ENCODE results near the gene APOA4.
A peak's percentile ranks its signal among the peaks of the same experiment; 100 is the strongest.
"Not testable (repeated sequence)": the region's sequence is repeated elsewhere in the genome, so short reads cannot be mapped to it uniquely, and the experiment has no call there.

Gene APOA4

GRCh38 chr11:116838321-116839084, 15.4 kb upstream of the APOA4 start:
- no peak for DNase-seq (ENCODE audit: low spot score)
- in situ Hi-C loops (cut with MboI; ENCODE audit: low pct_unique_long_range_greater_than_20kb, low sequenced_read_pairs, unreplicated experiment), result no loop called here
- TF ChIP-seq, protein P1, sequence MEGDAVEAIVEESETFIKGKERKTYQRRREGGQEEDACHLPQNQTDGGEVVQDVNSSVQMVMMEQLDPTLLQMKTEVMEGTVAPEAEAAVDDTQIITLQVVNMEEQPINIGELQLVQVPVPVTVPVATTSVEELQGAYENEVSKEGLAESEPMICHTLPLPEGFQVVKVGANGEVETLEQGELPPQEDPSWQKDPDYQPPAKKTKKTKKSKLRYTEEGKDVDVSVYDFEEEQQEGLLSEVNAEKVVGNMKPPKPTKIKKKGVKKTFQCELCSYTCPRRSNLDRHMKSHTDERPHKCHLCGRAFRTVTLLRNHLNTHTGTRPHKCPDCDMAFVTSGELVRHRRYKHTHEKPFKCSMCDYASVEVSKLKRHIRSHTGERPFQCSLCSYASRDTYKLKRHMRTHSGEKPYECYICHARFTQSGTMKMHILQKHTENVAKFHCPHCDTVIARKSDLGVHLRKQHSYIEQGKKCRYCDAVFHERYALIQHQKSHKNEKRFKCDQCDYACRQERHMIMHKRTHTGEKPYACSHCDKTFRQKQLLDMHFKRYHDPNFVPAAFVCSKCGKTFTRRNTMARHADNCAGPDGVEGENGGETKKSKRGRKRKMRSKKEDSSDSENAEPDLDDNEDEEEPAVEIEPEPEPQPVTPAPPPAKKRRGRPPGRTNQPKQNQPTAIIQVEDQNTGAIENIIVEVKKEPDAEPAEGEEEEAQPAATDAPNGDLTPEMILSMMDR (IDR thresholded peaks at IDR 0.05; ENCODE audit: extremely low read depth, insufficient read depth, missing control alignments), result no peak

GRCh38 chr11:116837231-116838091, 14.4 kb upstream of the APOA4 start, which contains the start of gene APOA1:
Gene APOA1, minus strand, starts transcription at chr11:116837622. Its CDS starts 235 bp downstream, at chr11:116837387.
- in situ Hi-C loops (cut with MboI; ENCODE audit: low pct_unique_long_range_greater_than_20kb, low sequenced_read_pairs, unreplicated experiment), result no loop called here
- DNase-seq (ENCODE audit: low spot score), result no peak
- TF ChIP-seq, protein P1 (IDR thresholded peaks at IDR 0.05; ENCODE audit: extremely low read depth, insufficient read depth, missing control alignments), result no peak

- DNase-seq (ENCODE audit: low spot score), result no peak
- in situ Hi-C loops (cut with MboI; ENCODE audit: low pct_unique_long_range_greater_than_20kb, low sequenced_read_pairs, unreplicated experiment), result no loop called here
- TF ChIP-seq, protein P1 (IDR thresholded peaks at IDR 0.05; ENCODE audit: extremely low read depth, insufficient read depth, missing control alignments), result no peak
Observed at GRCh38 chr11:116836632-116836991, 13.5 kb upstream of the APOA4 start.

DNA sequence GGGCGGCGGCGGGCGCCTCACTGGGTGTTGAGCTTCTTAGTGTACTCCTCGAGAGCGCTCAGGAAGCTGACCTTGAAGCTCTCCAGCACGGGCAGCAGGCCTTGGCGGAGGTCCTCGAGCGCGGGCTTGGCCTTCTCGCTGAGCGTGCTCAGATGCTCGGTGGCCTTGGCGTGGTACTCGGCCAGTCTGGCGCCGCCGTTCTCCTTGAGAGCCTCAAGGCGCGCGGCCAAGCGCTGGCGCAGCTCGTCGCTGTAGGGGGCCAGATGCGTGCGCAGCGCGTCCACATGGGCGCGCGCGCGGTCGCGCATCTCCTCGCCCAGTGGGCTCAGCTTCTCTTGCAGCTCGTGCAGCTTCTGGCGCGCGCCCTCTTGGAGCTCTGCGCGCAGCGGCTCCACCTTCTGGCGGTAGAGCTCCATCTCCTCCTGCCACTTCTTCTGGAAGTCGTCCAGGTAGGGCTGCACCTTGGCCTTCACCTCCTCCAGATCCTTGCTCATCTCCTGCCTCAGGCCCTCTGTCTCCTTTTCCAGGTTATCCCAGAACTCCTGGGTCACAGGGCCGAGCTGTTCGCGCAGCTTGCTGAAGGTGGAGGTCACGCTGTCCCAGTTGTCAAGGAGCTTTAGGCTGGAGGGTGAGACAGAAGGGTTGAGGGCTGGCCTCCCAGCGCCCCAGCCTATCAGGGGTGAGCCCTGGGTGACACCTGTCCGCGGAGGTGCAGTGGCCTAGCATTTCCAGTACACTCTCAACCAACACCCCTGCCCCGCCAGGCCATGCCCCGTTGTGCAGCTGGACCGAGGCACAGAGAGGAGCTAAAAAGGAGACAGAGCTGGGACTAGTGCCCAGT, 12.9 kb upstream of the APOA4 start:
- TF ChIP-seq, protein P1 (IDR thresholded peaks at IDR 0.05; ENCODE audit: extremely low read depth, insufficient read depth, missing control alignments), result peak; percentile 72
- in situ Hi-C loops (cut with MboI; ENCODE audit: low pct_unique_long_range_greater_than_20kb, low sequenced_read_pairs, unreplicated experiment), result no loop called here
- peak; percentile 92 for DNase-seq (ENCODE audit: low spot score)

GRCh38 chr11:116835042-116835772, 12.1 kb upstream of the APOA4 start:
- TF ChIP-seq, protein P1 (IDR thresholded peaks at IDR 0.05; ENCODE audit: extremely low read depth, insufficient read depth, missing control alignments), result no peak
- DNase-seq (ENCODE audit: low spot score), result peak; percentile 49
- in situ Hi-C loops (cut with MboI; ENCODE audit: low pct_unique_long_range_greater_than_20kb, low sequenced_read_pairs, unreplicated experiment), result no loop called here

DNA sequence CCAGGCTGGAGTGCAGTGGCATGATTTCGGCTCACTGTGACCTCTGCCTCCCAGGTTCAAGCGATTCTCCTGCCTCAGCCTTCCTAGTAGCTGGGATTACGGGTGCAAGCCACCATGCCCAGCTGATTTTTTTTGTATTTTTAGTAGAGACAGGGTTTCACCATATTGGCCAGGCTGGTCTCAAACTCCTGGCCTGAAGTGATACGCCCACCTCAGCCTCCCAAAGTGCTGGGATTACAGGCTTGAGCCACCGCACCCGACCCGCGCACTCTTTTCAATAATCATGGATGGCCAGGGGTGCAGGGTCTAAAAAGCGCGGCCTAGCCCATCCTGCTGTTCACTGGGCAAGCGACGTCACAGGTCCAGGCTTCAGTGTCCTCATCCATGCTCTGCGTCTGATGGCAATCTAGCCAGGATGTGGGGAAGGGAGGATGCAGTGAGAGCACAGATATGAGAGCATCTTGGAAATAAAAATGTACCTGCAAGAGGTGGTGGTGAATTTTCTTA, 11.5 kb upstream of the APOA4 start:
- in situ Hi-C loops (cut with MboI; ENCODE audit: low pct_unique_long_range_greater_than_20kb, low sequenced_read_pairs, unreplicated experiment); DNase-seq (ENCODE audit: low spot score): not testable (repeated sequence)

All from GM13977 (cell line).